Astrocyte (in vitro differentiated cells and primary cell): ENCODE data around the gene TEDDM1. TPM values are rescaled to one million over a fixed set of nuclear protein-coding genes. Genes with fewer than 3 reads are reported as not detected.

Experiments
- DNase-seq: peaks from one replicate; pipeline ENCODE4 v3.0.0-alpha.2; 2010; ENCODE audit warnings: low read depth
- FAIRE-seq: peaks from 2 replicates; lab custom pipeline; 2011; peaks lifted over from hg19 to GRCh38; lab: Jason Lieb, UNC
- H2AFZ ChIP-seq: 2 replicates; pipeline ENCODE4 v1.6.0; 2012; ENCODE audit warnings: low read depth, low read length, inconsistent platforms
- H3K27ac ChIP-seq: 2 replicates; pipeline ENCODE4 v1.5.1; 2011; ENCODE audit warnings: low read depth, low read length, inconsistent platforms
- H3K27me3 ChIP-seq: 2 replicates; pipeline ENCODE4 v1.6.0; 2011; ENCODE audit warnings: low read length, inconsistent platforms; ENCODE audit not compliant: insufficient read depth
- H3K36me3 ChIP-seq: 2 replicates; pipeline ENCODE4 v1.5.1; 2011; ENCODE audit warnings: low read length, inconsistent platforms; ENCODE audit not compliant: insufficient read depth
- H3K4me1 ChIP-seq: 2 replicates; pipeline ENCODE4 v1.5.1; 2011; ENCODE audit warnings: low read length, inconsistent platforms; ENCODE audit not compliant: insufficient read depth
- H3K4me2 ChIP-seq: 2 replicates; pipeline ENCODE4 v1.6.0; 2012; ENCODE audit warnings: low read length, inconsistent platforms
- H3K4me3 ChIP-seq: 2 replicates; pipeline ENCODE4 v1.5.1; 2011; ENCODE audit warnings: low read depth, mild to moderate bottlenecking, low read length, inconsistent platforms; ENCODE audit not compliant: insufficient read depth
- H3K79me2 ChIP-seq: 2 replicates; pipeline ENCODE4 v1.6.0; 2012; ENCODE audit warnings: mild to moderate bottlenecking, low read length, inconsistent platforms; ENCODE audit not compliant: insufficient read depth
- H3K9ac ChIP-seq: 2 replicates; pipeline ENCODE4 v1.6.0; 2012; ENCODE audit warnings: mild to moderate bottlenecking, low read length, inconsistent platforms
- H3K9me3 ChIP-seq: 2 replicates; pipeline ENCODE4 v1.5.1; 2012; ENCODE audit warnings: low read depth, mild to moderate bottlenecking, low read length, inconsistent platforms; ENCODE audit not compliant: insufficient read depth
- H4K20me1 ChIP-seq: 2 replicates; pipeline ENCODE4 v1.6.0; 2012; ENCODE audit warnings: low read length, inconsistent platforms; ENCODE audit not compliant: insufficient read depth
- H3K27ac Mint-ChIP-seq: one replicate; pipeline ENCODE4 v1.8.0; 2021; ENCODE audit warnings: mild to moderate bottlenecking, mixed read lengths; ENCODE audit not compliant: unreplicated experiment
- H3K27me3 Mint-ChIP-seq: one replicate; pipeline ENCODE4 v1.8.0; 2021; ENCODE audit warnings: low read depth, mixed read lengths; ENCODE audit not compliant: unreplicated experiment
- H3K36me3 Mint-ChIP-seq: one replicate; pipeline ENCODE4 v1.8.0; 2021; ENCODE audit warnings: low read depth, mixed read lengths; ENCODE audit not compliant: unreplicated experiment
- H3K4me1 Mint-ChIP-seq: one replicate; pipeline ENCODE4 v1.8.0; 2021; ENCODE audit warnings: low read depth, mixed read lengths; ENCODE audit not compliant: unreplicated experiment
- H3K4me3 Mint-ChIP-seq: one replicate; pipeline ENCODE4 v1.8.0; 2021; ENCODE audit warnings: mild to moderate bottlenecking, moderate library complexity, mixed read lengths; ENCODE audit not compliant: unreplicated experiment
- H3K9me3 Mint-ChIP-seq: one replicate; pipeline ENCODE4 v1.8.0; 2021; ENCODE audit warnings: mild to moderate bottlenecking, mixed read lengths; ENCODE audit not compliant: unreplicated experiment
- CTCF ChIP-seq: IDR thresholded peaks from 2 replicates; pipeline ENCODE4 v1.5.1; 2011; ENCODE audit warnings: low read depth, mild to moderate bottlenecking, inconsistent platforms, low read length, moderate library complexity; ENCODE audit not compliant: insufficient read depth
- EZH2 ChIP-seq: IDR thresholded peaks from 2 replicates; pipeline ENCODE4 v1.6.1; 2012; ENCODE audit warnings: mild to moderate bottlenecking, low read length, inconsistent platforms; ENCODE audit not compliant: insufficient read depth
- total RNA-seq: library from RNA; stranded (reverse); gene quantifications from 2 replicates; pipeline ENCODE4 v1.2.1, GENCODE V29; 2021

The TEDDM1 gene
- total RNA-seq, 1 donor from 2014 or later: not detected

GRCh38 chr1:182441719-182442118 lies 41.3 kb upstream of the TEDDM1 start:
- FAIRE-seq (no peak), DNase-seq (no peak)
- Mint-ChIP-seq H3K36me3 (no peaks in the 10 kb centered on the region), H3K9me3 (peaks cover 13% of the 10 kb centered on the region), H3K4me3 (no peak overlapping the region), H3K27me3 (peaks cover 6% of the 10 kb centered on the region), H3K4me1 (no peaks in the 10 kb centered on the region), H3K27ac (no peak overlapping the region)
- Histone ChIP-seq H4K20me1 (no peaks in the 10 kb centered on the region), H3K9me3 (no peaks in the 10 kb centered on the region), H3K79me2 (no peaks in the 10 kb centered on the region), H3K36me3 (no peaks in the 10 kb centered on the region), H2AFZ (no peak overlapping the region), H3K4me3 (no peak overlapping the region), H3K27me3 (no peaks in the 10 kb centered on the region), H3K9ac (no peak overlapping the region), H3K27ac (no peak overlapping the region), H3K4me2 (no peak overlapping the region), H3K4me1 (no peaks in the 10 kb centered on the region)
- TF ChIP-seq EZH2: no peak
- no peak for TF ChIP-seq CTCF

- TF ChIP-seq EZH2 (no peak), CTCF (no peak)
- Histone ChIP-seq H4K20me1 (no peaks in the 10 kb centered on the region), H3K9me3 (no peaks in the 10 kb centered on the region), H3K9ac (no peak overlapping the region), H3K4me1 (no peaks in the 10 kb centered on the region), H3K27me3 (no peaks in the 10 kb centered on the region), H3K4me3 (no peak overlapping the region), H2AFZ (no peak overlapping the region), H3K79me2 (no peaks in the 10 kb centered on the region), H3K36me3 (no peaks in the 10 kb centered on the region), H3K4me2 (no peak overlapping the region), H3K27ac (no peak overlapping the region)
- peaks cover 13% of the 10 kb centered on the region for H3K9me3 Mint-ChIP-seq
- no peak for FAIRE-seq
- DNase-seq: no peak
- H3K4me1 Mint-ChIP-seq: no peaks in the 10 kb centered on the region
- no peak overlapping the region for H3K27ac Mint-ChIP-seq
- H3K4me3 Mint-ChIP-seq: no peak overlapping the region
- H3K27me3 Mint-ChIP-seq: peaks cover 6% of the 10 kb centered on the region
- no peaks in the 10 kb centered on the region for H3K36me3 Mint-ChIP-seq
Measured at GRCh38 chr1:182438326-182438725, 37.9 kb upstream of the TEDDM1 start.

GRCh38 chr1:182433580-182433979 lies 33.1 kb upstream of the TEDDM1 start:
- Histone ChIP-seq H3K4me3 (no peak overlapping the region), H3K4me1 (no peaks in the 10 kb centered on the region), H3K9me3 (peaks cover 3% of the 10 kb centered on the region), H4K20me1 (no peaks in the 10 kb centered on the region), H3K27ac (no peak overlapping the region), H3K9ac (no peak overlapping the region), H3K36me3 (no peaks in the 10 kb centered on the region), H3K27me3 (no peaks in the 10 kb centered on the region), H3K79me2 (no peaks in the 10 kb centered on the region), H3K4me2 (no peak overlapping the region), H2AFZ (no peak overlapping the region)
- peaks cover 9% of the 10 kb centered on the region for H3K9me3 Mint-ChIP-seq
- no peak for TF ChIP-seq CTCF
- no peak for TF ChIP-seq EZH2
- no peaks in the 10 kb centered on the region for H3K36me3 Mint-ChIP-seq
- no peaks in the 10 kb centered on the region for H3K4me1 Mint-ChIP-seq
- H3K27ac Mint-ChIP-seq: no peak overlapping the region
- H3K4me3 Mint-ChIP-seq: no peak overlapping the region
- peaks cover 5% of the 10 kb centered on the region for H3K27me3 Mint-ChIP-seq
- FAIRE-seq (no peak), DNase-seq (no peak)
